PC-3 (cell line): ENCODE data around the gene SMAD7. TPM values are rescaled to one million over a fixed set of nuclear protein-coding genes. Genes with fewer than 3 reads are reported as not detected.

Experiments
- ATAC-seq: fragments of 200-7000 bp; cut with Tn5 transposase; 2 replicates; pipeline ENCODE4 v1.9.1; 2020; ENCODE audit warnings: mild to moderate bottlenecking, moderate library complexity
- BruUV-seq: library from RNA; stranded (reverse); fragments of 400-500 nt; replicated peaks from 2 replicates; lab custom pipeline; 2021; lab: Mats Ljungman, UMichigan
- CTCF ChIA-PET: fragments of 300-600 bp; sonication (Branson Sonifier 250); formaldehyde crosslinking; loops from one replicate; lab custom pipeline; 2022; ENCODE audit warnings: antibody characterized with exemption; lab: Charles Lee
- POLR2A ChIA-PET: fragments of 300-600 bp; sonication (Branson Sonifier 250); formaldehyde crosslinking; loops from one replicate; lab custom pipeline; 2022; ENCODE audit warnings: antibody characterized with exemption; ENCODE audit not compliant: unreplicated experiment; lab: Charles Lee
- DNase-seq: peaks from one replicate; pipeline ENCODE4 v3.0.0-alpha.2; 2015
- H2AFZ ChIP-seq: fragments of 300-600 bp; sonication (generic); 2 replicates; pipeline ENCODE4 v1.6.0; 2016; ENCODE audit warnings: antibody characterized with exemption, low read length
- H3F3A ChIP-seq: fragments of 300-600 bp; sonication (generic); one replicate; pipeline ENCODE4 v1.6.0; 2017; ENCODE audit warnings: antibody characterized with exemption, low read length, control low read depth, mild to moderate bottlenecking; ENCODE audit not compliant: unreplicated experiment
- H3K27ac ChIP-seq: fragments of 300-600 bp; sonication (generic); 2 replicates; pipeline ENCODE4 v1.5.1; 2016; ENCODE audit warnings: mild to moderate bottlenecking, low read length
- H3K27me3 ChIP-seq: fragments of 300-600 bp; sonication (generic); 2 replicates; pipeline ENCODE4 v1.6.1; 2016; ENCODE audit warnings: low read length, mixed read lengths
- H3K36me3 ChIP-seq: fragments of 300-600 bp; sonication (generic); 2 replicates; pipeline ENCODE4 v1.6.1; 2016; ENCODE audit warnings: low read depth, mixed run types, low read length, mixed read lengths
- H3K4me1 ChIP-seq: fragments of 300-600 bp; sonication (generic); 2 replicates; pipeline ENCODE4 v1.5.1; 2016; ENCODE audit warnings: low read length; ENCODE audit not compliant: insufficient read depth
- H3K4me2 ChIP-seq: fragments of 300-600 bp; sonication (generic); 2 replicates; pipeline ENCODE4 v1.6.0; 2016; ENCODE audit warnings: low read length
- H3K4me3 ChIP-seq: fragments of 300-600 bp; sonication (generic); 2 replicates; pipeline ENCODE4 v1.5.1; 2016; ENCODE audit warnings: mild to moderate bottlenecking, low read length, mixed read lengths
- H3K79me2 ChIP-seq: fragments of 300-600 bp; sonication (generic); 2 replicates; pipeline ENCODE4 v1.6.1; 2017; ENCODE audit warnings: low read length, mixed read lengths
- H3K9ac ChIP-seq: fragments of 300-600 bp; sonication (generic); 2 replicates; pipeline ENCODE4 v1.6.0; 2016; ENCODE audit warnings: mild to moderate bottlenecking, low read length
- H3K9me2 ChIP-seq: fragments of 300-600 bp; sonication (generic); replicated peaks from 2 replicates; pipeline ENCODE4 v1.6.1; 2016; ENCODE audit warnings: mixed run types, low read length, mixed read lengths
- H3K9me3 ChIP-seq: fragments of 300-600 bp; sonication (generic); 2 replicates; pipeline ENCODE4 v1.6.1; 2016; ENCODE audit warnings: low read length, mixed read lengths
- H4K20me1 ChIP-seq: fragments of 300-600 bp; sonication (generic); 2 replicates; pipeline ENCODE4 v1.6.1; 2016; ENCODE audit warnings: low read length, mixed read lengths
- EZH2 ChIP-seq: fragments of 300-600 bp; sonication (generic); IDR thresholded peaks from one replicate; pipeline ENCODE4 v1.6.1; 2017; ENCODE audit warnings: antibody characterized with exemption, mild to moderate bottlenecking, low read length; ENCODE audit not compliant: unreplicated experiment
- EZH2phosphoT487 ChIP-seq: fragments of 300-600 bp; sonication (generic); IDR thresholded peaks from 2 replicates; pipeline ENCODE4 v1.6.1; 2018; ENCODE audit warnings: mild to moderate bottlenecking, antibody characterized with exemption, low read length, borderline replicate concordance
- intact Hi-C: fragments of 100-400 bp; cut with micrococcal nuclease; formaldehyde crosslinking; loops from 2 replicates; pipeline ENCODE4 v1.9.0; 2023
- total RNA-seq: library from RNA; depleted of rRNA; stranded (reverse); fragments of >200 nt; gene quantifications from 2 replicates; pipeline ENCODE4 v1.2.3, GENCODE V29; 2014
- TF ChIP-seq, protein P1 (sequence below): fragments of 300-600 bp; sonication (generic); conservative IDR thresholded peaks from 2 replicates; pipeline ENCODE4 v1.5.1; 2017; ENCODE audit warnings: antibody characterized with exemption, low read depth, mild to moderate bottlenecking, low read length

The SMAD7 gene
- total RNA-seq, 1 experiment from 2014 or later = 9.4 TPM

DNA sequence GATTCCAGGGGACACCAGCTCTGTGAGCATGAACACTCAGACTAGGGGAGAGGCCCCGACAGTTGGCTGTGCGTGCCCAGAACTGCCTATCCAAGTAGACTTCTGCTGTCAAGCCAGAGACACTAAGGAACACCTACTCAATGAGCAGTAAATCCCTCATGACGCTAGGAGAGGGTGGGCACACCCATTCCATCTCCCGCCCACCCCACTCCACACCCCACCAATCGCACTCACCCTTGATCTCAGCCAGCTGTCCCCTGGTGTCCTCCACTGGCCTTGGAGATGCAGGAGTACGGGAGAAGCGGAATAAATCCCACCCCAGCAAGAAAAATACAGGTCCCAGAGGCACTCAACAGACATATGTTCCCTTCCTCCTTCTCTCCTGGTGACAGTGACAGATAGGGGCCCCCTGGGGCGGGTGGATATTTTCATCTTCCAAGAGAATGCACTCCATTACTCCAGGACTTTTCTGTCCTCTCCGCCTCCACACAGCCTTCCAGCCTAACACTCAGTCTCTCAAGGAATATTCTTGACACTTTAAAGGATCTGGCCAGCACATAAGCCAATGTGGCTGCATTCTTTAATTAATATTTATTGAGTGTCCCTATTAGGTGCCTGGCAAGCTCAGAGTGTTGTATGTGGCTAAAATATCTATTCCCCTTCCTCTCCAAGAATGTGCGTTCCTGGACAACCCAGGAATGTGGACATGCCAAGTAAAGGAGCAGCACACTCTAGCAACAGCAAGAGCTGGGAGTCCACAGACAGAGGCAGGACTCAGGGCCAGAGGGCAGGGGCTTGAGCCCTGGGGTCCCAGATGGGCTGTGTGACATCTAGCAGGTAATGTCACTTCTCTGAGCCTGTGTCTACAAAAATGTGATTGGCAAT, 13.1 kb upstream of the SMAD7 start:
- no peak overlapping the region for H3K9ac ChIP-seq
- no peaks in the 10 kb centered on the region for H3K9me2 ChIP-seq
- no peaks in the 10 kb centered on the region for H3K9me3 ChIP-seq
- H3K4me2 ChIP-seq = no peak overlapping the region
- DNase-seq (no peak), ATAC-seq (no peak)
- H3F3A ChIP-seq = no peaks in the 10 kb centered on the region
- no peaks in the 10 kb centered on the region for H3K27me3 ChIP-seq
- no peaks in the 10 kb centered on the region for H3K79me2 ChIP-seq
- no peaks in the 10 kb centered on the region for H3K36me3 ChIP-seq
- TF ChIP-seq EZH2phosphoT487 = no peak
- TF ChIP-seq EZH2 = no peak
- TF ChIP-seq, protein P1, sequence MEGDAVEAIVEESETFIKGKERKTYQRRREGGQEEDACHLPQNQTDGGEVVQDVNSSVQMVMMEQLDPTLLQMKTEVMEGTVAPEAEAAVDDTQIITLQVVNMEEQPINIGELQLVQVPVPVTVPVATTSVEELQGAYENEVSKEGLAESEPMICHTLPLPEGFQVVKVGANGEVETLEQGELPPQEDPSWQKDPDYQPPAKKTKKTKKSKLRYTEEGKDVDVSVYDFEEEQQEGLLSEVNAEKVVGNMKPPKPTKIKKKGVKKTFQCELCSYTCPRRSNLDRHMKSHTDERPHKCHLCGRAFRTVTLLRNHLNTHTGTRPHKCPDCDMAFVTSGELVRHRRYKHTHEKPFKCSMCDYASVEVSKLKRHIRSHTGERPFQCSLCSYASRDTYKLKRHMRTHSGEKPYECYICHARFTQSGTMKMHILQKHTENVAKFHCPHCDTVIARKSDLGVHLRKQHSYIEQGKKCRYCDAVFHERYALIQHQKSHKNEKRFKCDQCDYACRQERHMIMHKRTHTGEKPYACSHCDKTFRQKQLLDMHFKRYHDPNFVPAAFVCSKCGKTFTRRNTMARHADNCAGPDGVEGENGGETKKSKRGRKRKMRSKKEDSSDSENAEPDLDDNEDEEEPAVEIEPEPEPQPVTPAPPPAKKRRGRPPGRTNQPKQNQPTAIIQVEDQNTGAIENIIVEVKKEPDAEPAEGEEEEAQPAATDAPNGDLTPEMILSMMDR = no peak
- no TSS peak for BruUV-seq
- H3K4me1 ChIP-seq = no peaks in the 10 kb centered on the region
- ChIA-PET POLR2A (interaction anchor here (0.6 kb wide), 1 partner anchor 10 kb away, joined by 12 read pairs; no protein-coding TSS in a partner anchor), CTCF (no interaction called here)
- intact Hi-C loops = no loop called here
- H3K4me3 ChIP-seq = no peak overlapping the region
- no peaks in the 10 kb centered on the region for H4K20me1 ChIP-seq
- H3K27ac ChIP-seq = no peak overlapping the region
- H2AFZ ChIP-seq = no peak overlapping the region

DNA sequence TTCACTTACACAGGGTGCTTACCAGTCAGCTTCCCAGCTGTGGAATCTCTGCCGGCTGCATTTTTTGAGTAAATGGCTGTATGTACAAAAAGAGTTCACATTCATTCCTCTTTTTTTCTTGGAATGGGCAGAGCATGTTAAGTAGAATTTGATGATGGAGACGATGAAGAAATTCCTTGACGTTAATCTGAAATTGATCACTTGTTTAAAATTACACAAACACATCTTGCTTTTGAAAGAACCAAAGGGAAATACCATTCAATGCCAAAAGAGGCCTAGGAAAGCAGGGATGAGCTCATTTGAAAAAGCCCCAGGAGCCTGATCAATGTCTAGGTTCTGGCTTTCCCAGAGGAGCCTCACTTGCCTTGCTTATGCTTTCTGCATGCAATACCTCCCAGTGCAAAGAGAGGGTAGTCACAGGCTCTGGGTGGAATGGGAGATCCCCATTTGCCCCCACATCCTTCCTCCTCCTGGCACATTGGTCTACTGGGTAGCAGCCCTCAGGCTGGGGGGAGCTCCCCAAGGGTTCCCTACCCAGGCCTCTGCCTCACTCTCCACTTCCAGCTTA, 12.3 kb upstream of the SMAD7 start:
- Histone ChIP-seq H3K4me2 (no peak overlapping the region), H3K4me3 (no peak overlapping the region), H2AFZ (no peak overlapping the region), H3K36me3 (no peaks in the 10 kb centered on the region), H3F3A (no peaks in the 10 kb centered on the region), H3K79me2 (no peaks in the 10 kb centered on the region), H3K9ac (no peak overlapping the region), H3K9me3 (no peaks in the 10 kb centered on the region), H3K27me3 (no peaks in the 10 kb centered on the region), H3K4me1 (no peaks in the 10 kb centered on the region), H3K27ac (no peak overlapping the region), H4K20me1 (no peaks in the 10 kb centered on the region), H3K9me2 (no peaks in the 10 kb centered on the region)
- ATAC-seq (no peak), DNase-seq (no peak)
- intact Hi-C loops = no loop called here
- POLR2A ChIA-PET = interaction anchor here (0.6 kb wide), 1 partner anchor 9 kb away, joined by 12 read pairs; no protein-coding TSS in a partner anchor
- CTCF ChIA-PET = no interaction called here
- BruUV-seq = no TSS peak
- no peak for TF ChIP-seq EZH2phosphoT487
- TF ChIP-seq EZH2 = no peak
- TF ChIP-seq, protein P1 = no peak
